IMR-90 (cell line): Measurements from ENCODE around the gene HSPB7. TPM values are rescaled to one million over a fixed set of nuclear protein-coding genes. Genes with fewer than 3 reads are reported as not detected.

Experiments
- ATAC-seq: fragments of 200-7000 bp; cut with Tn5 transposase; 2 replicates; pipeline ENCODE4 v1.9.1; 2020; ENCODE audit warnings: low read depth, mild to moderate bottlenecking, moderate library complexity
- BruUV-seq: library from RNA; stranded (reverse); fragments of 400-500 nt; replicated peaks from 2 replicates; lab custom pipeline; 2021; lab: Mats Ljungman, UMichigan
- CTCF ChIA-PET: fragments of 300-600 bp; formaldehyde crosslinking; extraction: SDS; loops from one replicate; lab custom pipeline; 2021; ENCODE audit warnings: antibody characterized with exemption; lab: Yijun Ruan, JAX
- POLR2A ChIA-PET: fragments of 300-600 bp; sonication (Branson Sonifier 250); formaldehyde crosslinking; loops from one replicate; lab custom pipeline; 2022; ENCODE audit warnings: antibody characterized with exemption; ENCODE audit not compliant: unreplicated experiment; lab: Charles Lee
- DNase-seq: peaks from one replicate; pipeline ENCODE4 v3.0.0; 2013
- H2AFZ ChIP-seq: replicated peaks from 2 replicates; pipeline ENCODE3; 2013; ENCODE audit warnings: low read length, mild to moderate bottlenecking; ENCODE audit not compliant: poor library complexity
- H2AK5ac ChIP-seq: 2 replicates; pipeline ENCODE4 v1.6.1; 2013; ENCODE audit warnings: low read depth, low read length, inconsistent platforms
- H2AK9ac ChIP-seq: replicated peaks from 2 replicates; pipeline ENCODE3; 2013; ENCODE audit warnings: mild to moderate bottlenecking, low read depth, low read length, moderate library complexity; ENCODE audit not compliant: poor library complexity
- H2BK120ac ChIP-seq: 2 replicates; pipeline ENCODE4 v1.6.1; 2013; ENCODE audit warnings: low read depth, low read length, inconsistent platforms
- H2BK15ac ChIP-seq: 3 replicates; pipeline ENCODE4 v1.6.1; 2013; ENCODE audit warnings: low read depth, low read length, inconsistent platforms
- H2BK20ac ChIP-seq: 2 replicates; pipeline ENCODE4 v1.6.1; 2013; ENCODE audit warnings: low read depth, mild to moderate bottlenecking, inconsistent platforms, low read length, moderate library complexity
- H2BK5ac ChIP-seq: 2 replicates; pipeline ENCODE4 v1.6.1; 2013; ENCODE audit warnings: mild to moderate bottlenecking, low read depth, low read length, inconsistent platforms; ENCODE audit not compliant: poor library complexity, severe bottlenecking
- H3K14ac ChIP-seq: replicated peaks from 2 replicates; pipeline ENCODE4 v1.6.1; 2013; ENCODE audit warnings: low read depth, low read length, inconsistent platforms
- H3K18ac ChIP-seq: 2 replicates; pipeline ENCODE4 v1.6.1; 2013; ENCODE audit warnings: low read depth, low read length, control low read depth
- H3K23ac ChIP-seq: 2 replicates; pipeline ENCODE4 v1.6.1; 2013; ENCODE audit warnings: low read depth, low read length, inconsistent platforms
- H3K27ac ChIP-seq: 2 replicates; pipeline ENCODE4 v1.5.1; 2013; ENCODE audit warnings: mild to moderate bottlenecking, control low read depth, low read length; ENCODE audit not compliant: insufficient read depth
- H3K27me3 ChIP-seq: 2 replicates; pipeline ENCODE4 v1.6.1; 2013; ENCODE audit warnings: low read length; ENCODE audit not compliant: control insufficient read depth, insufficient read depth
- H3K36me3 ChIP-seq: 2 replicates; pipeline ENCODE4 v1.6.1; 2013; ENCODE audit warnings: low read length, mixed read lengths; ENCODE audit not compliant: control insufficient read depth, insufficient read depth
- H3K4ac ChIP-seq: 2 replicates; pipeline ENCODE4 v1.6.1; 2013; ENCODE audit warnings: low read depth, low read length, inconsistent platforms
- H3K4me1 ChIP-seq: 2 replicates; pipeline ENCODE4 v1.6.1; 2013; ENCODE audit warnings: low read length, mixed read lengths; ENCODE audit not compliant: control insufficient read depth, insufficient read depth
- H3K4me2 ChIP-seq: 2 replicates; pipeline ENCODE4 v1.6.1; 2013; ENCODE audit warnings: low read depth, mild to moderate bottlenecking, control low read depth, low read length, moderate library complexity
- H3K4me3 ChIP-seq: 2 replicates; pipeline ENCODE4 v1.5.1; 2013; ENCODE audit warnings: low read depth, mild to moderate bottlenecking, control low read depth, low read length, moderate library complexity; ENCODE audit not compliant: insufficient read depth
- H3K56ac ChIP-seq: 2 replicates; pipeline ENCODE4 v1.6.1; 2013; ENCODE audit warnings: low read length, inconsistent platforms; ENCODE audit not compliant: insufficient read depth; ENCODE audit errors: extremely low read depth
- H3K79me1 ChIP-seq, 2 experiments: 2 replicates each; pipeline ENCODE4 v1.6.1; 2013; ENCODE audit warnings: low read length in 2 of 2, inconsistent platforms in 1 of 2, low read depth in 1 of 2
- H3K9ac ChIP-seq: 2 replicates; pipeline ENCODE4 v1.6.1; 2013; ENCODE audit warnings: low read depth, low read length, control low read depth
- H3K9me1 ChIP-seq: 2 replicates; pipeline ENCODE4 v1.6.1; 2013; ENCODE audit warnings: low read length, inconsistent platforms; ENCODE audit not compliant: insufficient read depth
- H3K9me3 ChIP-seq: 2 replicates; pipeline ENCODE4 v1.6.1; 2013; ENCODE audit warnings: low read length; ENCODE audit not compliant: control insufficient read depth, insufficient read depth
- H4K20me1 ChIP-seq: 2 replicates; pipeline ENCODE4 v1.6.1; 2013; ENCODE audit warnings: low read length, inconsistent platforms; ENCODE audit not compliant: insufficient read depth
- H4K5ac ChIP-seq: 2 replicates; pipeline ENCODE4 v1.6.1; 2013; ENCODE audit warnings: mild to moderate bottlenecking, low read depth, low read length, control low read depth
- H4K8ac ChIP-seq, 2 experiments: 2 replicates each; pipeline ENCODE4 v1.6.1; 2013; ENCODE audit warnings: low read depth in 2 of 2, low read length in 2 of 2, control low read depth in 1 of 2, inconsistent platforms in 1 of 2
- H4K91ac ChIP-seq: 2 replicates; pipeline ENCODE4 v1.6.1; 2013; ENCODE audit warnings: low read depth, low read length, inconsistent platforms; ENCODE audit not compliant: insufficient read depth
- BHLHE40 ChIP-seq: fragments of 150-350 bp; IDR thresholded peaks from 2 replicates; pipeline ENCODE4 v1.6.1; 2016; ENCODE audit warnings: mild to moderate bottlenecking, low read depth, low read length
- CHD1 ChIP-seq: IDR thresholded peaks from 2 replicates; pipeline ENCODE4 v1.6.1; 2012; ENCODE audit warnings: low read depth, low read length, improper control_type of control experiment
- MAZ ChIP-seq: IDR thresholded peaks from 2 replicates; pipeline ENCODE4 v1.6.1; 2012; ENCODE audit warnings: low read depth, mild to moderate bottlenecking, low read length, improper control_type of control experiment, moderate library complexity, borderline replicate concordance
- MXI1 ChIP-seq: IDR thresholded peaks from 2 replicates; pipeline ENCODE4 v1.6.1; 2012; ENCODE audit warnings: low read depth, mild to moderate bottlenecking, low read length, moderate library complexity, borderline replicate concordance
- NFE2L2 ChIP-seq: fragments of 150-350 bp; IDR thresholded peaks from 2 replicates; pipeline ENCODE4 v1.6.1; 2016; ENCODE audit warnings: low read depth, mild to moderate bottlenecking, low read length
- POLR2A ChIP-seq: IDR thresholded peaks from 2 replicates; pipeline ENCODE4 v1.6.1; 2012; ENCODE audit warnings: mild to moderate bottlenecking, low read depth, low read length
- RAD21 ChIP-seq: IDR thresholded peaks from 2 replicates; pipeline ENCODE4 v1.6.1; 2012; ENCODE audit warnings: low read length, improper control_type of control experiment
- RFX5 ChIP-seq: IDR thresholded peaks from 2 replicates; pipeline ENCODE4 v1.8.0; 2012; ENCODE audit warnings: low read depth, mild to moderate bottlenecking, low read length, moderate library complexity
- SMC3 ChIP-seq: fragments of 150-350 bp; IDR thresholded peaks from 2 replicates; pipeline ENCODE4 v1.6.1; 2016; ENCODE audit warnings: low read depth, mild to moderate bottlenecking, antibody characterized with exemption, low read length, moderate library complexity
- WGBS, 2 experiments: methylation state at CpG; one replicate each; pipeline versions ENCODE4 v1.1.5 to v1.1.7; 2013; ENCODE audit warnings: missing lambda C conversion rate in 2 of 2; ENCODE audit not compliant: insufficient read length in 1 of 2; ENCODE audit errors: extremely low coverage in 2 of 2; 5-methylcytosine and 5-hydroxymethylcytosine counted together
- dilution Hi-C: fragments of 300-500 bp; cut with HindIII; formaldehyde crosslinking; loops from one replicate; pipeline ENCODE4 v1.14.3; 2018; ENCODE audit warnings: low sequenced_read_pairs; ENCODE audit not compliant: unreplicated experiment
- in situ Hi-C: fragments of 300-500 bp; cut with MboI; formaldehyde crosslinking; loops from 3 replicates; pipeline ENCODE4 v1.14.3; 2019; ENCODE audit warnings: low sequenced_read_pairs, inconsistent platforms, mixed read lengths
- intact Hi-C: fragments of 100-400 bp; cut with micrococcal nuclease; formaldehyde crosslinking; loops from 2 replicates; pipeline ENCODE4 v1.10.0; 2022
- polyA plus RNA-seq, 3 experiments: library from polyadenylated mRNA; depleted of rRNA; stranded (reverse); fragments of >200 nt; gene quantifications; 2 replicates each; pipeline ENCODE4 v1.2.3, GENCODE V29; 2012; ENCODE audit warnings: low replicate concordance in 1 of 3
- total RNA-seq: library from RNA; depleted of rRNA; stranded (reverse); fragments of >200 nt; gene quantifications from 2 replicates; pipeline ENCODE4 v1.2.3, GENCODE V29; 2012
- TF ChIP-seq, protein P1 (sequence below): fragments of 150-350 bp; IDR thresholded peaks from 2 replicates; pipeline ENCODE4 v1.6.1; 2016; ENCODE audit warnings: low read depth, mild to moderate bottlenecking, low read length, moderate library complexity, borderline replicate concordance
- TF ChIP-seq, protein P2 (sequence below): fragments of 150-350 bp; IDR thresholded peaks from 2 replicates; pipeline ENCODE4 v1.6.1; 2017; ENCODE audit warnings: mild to moderate bottlenecking, antibody characterized with exemption, low read length, low read depth

HSPB7 gene
- total and polyA plus RNA-seq, 2 of the 4 experiments (the other 2 are of a cell fraction) = 0.54 to 3.0 TPM

DNA sequence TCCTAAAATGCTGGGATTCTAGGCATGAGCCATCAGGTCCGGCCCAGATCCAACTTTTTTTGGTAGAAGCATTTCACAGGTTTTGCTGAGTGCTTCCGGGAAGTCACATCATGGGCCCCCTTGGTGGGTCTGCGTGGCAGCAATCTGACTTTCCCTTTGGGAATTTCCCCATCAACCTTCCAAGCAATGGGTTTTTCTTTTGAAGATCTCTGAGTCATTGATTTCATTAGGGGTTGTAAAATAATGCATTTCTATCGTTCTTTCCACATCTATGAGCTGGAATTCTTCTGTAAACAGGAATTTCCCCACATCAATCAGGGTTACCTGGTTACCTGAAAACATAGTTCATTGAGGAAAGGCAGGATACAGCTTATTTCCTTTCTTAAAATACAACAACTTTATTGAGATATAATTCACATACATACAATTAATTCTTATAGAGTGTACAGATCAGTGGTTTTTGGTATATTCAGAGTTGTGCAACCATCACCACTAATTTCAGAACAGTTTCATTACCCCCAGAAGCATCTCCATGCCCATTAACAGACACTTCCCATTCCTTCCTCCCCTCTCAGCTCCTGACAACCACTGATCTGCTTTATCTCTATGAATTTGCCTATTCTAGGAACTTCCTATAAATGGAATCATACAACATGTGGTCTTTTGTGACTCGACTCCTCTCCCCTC is 32.1 kb downstream of the HSPB7 start:
- H3K9ac ChIP-seq = no peak overlapping the region
- intact Hi-C loops (no loop called here), in situ Hi-C loops (no loop called here), dilution Hi-C loops (no loop called here)
- H2BK15ac ChIP-seq = no peak overlapping the region
- no peak overlapping the region for H3K56ac ChIP-seq
- no peaks in the 10 kb centered on the region for H3K4me1 ChIP-seq
- H3K4ac ChIP-seq = no peak overlapping the region
- no peak overlapping the region for H3K23ac ChIP-seq
- H4K91ac ChIP-seq = no peak overlapping the region
- CTCF ChIA-PET = no interaction called here
- BruUV-seq = no TSS peak
- no peaks in the 10 kb centered on the region for H4K20me1 ChIP-seq
- H3K36me3 ChIP-seq = no peaks in the 10 kb centered on the region
- no peaks in the 10 kb centered on the region for H3K9me3 ChIP-seq
- no peaks in the 10 kb centered on the region; the same call in 1 of the 2 replicates for H3K27me3 ChIP-seq
- H2BK5ac ChIP-seq = no peak overlapping the region
- ATAC-seq (no peak), DNase-seq (no peak)
- H2BK120ac ChIP-seq = no peak overlapping the region
- H4K8ac ChIP-seq = no peak overlapping the region
- no peak overlapping the region for H2BK20ac ChIP-seq
- H3K4me3 ChIP-seq = no peak overlapping the region
- no peak overlapping the region for H2AFZ ChIP-seq
- no peak overlapping the region for H3K27ac ChIP-seq
- WGBS, 2 experiments = 89% methylated on average over 1 of the region's 5 CpGs; no CpG with 5 or more reads in 1 of the 2 experiments
- POLR2A ChIA-PET = no interaction called here
- no peak overlapping the region for H3K4me2 ChIP-seq
- H3K9me1 ChIP-seq = no peaks in the 10 kb centered on the region
- H4K5ac ChIP-seq = no peak overlapping the region
- no peak overlapping the region for H3K14ac ChIP-seq
- TF ChIP-seq NFE2L2 = no peak
- TF ChIP-seq, protein P1, sequence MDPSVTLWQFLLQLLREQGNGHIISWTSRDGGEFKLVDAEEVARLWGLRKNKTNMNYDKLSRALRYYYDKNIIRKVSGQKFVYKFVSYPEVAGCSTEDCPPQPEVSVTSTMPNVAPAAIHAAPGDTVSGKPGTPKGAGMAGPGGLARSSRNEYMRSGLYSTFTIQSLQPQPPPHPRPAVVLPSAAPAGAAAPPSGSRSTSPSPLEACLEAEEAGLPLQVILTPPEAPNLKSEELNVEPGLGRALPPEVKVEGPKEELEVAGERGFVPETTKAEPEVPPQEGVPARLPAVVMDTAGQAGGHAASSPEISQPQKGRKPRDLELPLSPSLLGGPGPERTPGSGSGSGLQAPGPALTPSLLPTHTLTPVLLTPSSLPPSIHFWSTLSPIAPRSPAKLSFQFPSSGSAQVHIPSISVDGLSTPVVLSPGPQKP = no peak
- TF ChIP-seq, protein P2, sequence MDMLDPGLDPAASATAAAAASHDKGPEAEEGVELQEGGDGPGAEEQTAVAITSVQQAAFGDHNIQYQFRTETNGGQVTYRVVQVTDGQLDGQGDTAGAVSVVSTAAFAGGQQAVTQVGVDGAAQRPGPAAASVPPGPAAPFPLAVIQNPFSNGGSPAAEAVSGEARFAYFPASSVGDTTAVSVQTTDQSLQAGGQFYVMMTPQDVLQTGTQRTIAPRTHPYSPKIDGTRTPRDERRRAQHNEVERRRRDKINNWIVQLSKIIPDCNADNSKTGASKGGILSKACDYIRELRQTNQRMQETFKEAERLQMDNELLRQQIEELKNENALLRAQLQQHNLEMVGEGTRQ = no peak
- TF ChIP-seq MAZ = no peak
- TF ChIP-seq SMC3 = no peak
- no peak for TF ChIP-seq BHLHE40
- no peak for TF ChIP-seq RAD21
- TF ChIP-seq MXI1 = no peak
- no peak for TF ChIP-seq RFX5
- TF ChIP-seq CHD1 = no peak
- no peak for TF ChIP-seq POLR2A
- H3K79me1 ChIP-seq = no peaks in the 10 kb centered on the region
- H3K18ac ChIP-seq = no peak overlapping the region
- no peak overlapping the region for H2AK5ac ChIP-seq
- no peak overlapping the region for H2AK9ac ChIP-seq
